B cell (primary cell): ENCODE measurements around the gene IFITM1.

Experiments
- EZH2 ChIP-seq: IDR thresholded peaks from 2 replicates; pipeline ENCODE4 v1.6.1; 2012; ENCODE audit warnings: borderline replicate concordance, low read depth, mild to moderate bottlenecking, moderate library complexity, low read length; ENCODE audit not compliant: insufficient read depth, poor library complexity, severe bottlenecking
- TF ChIP-seq, protein P1 (sequence below): fragments of 200-600 bp; IDR thresholded peaks from one replicate; pipeline ENCODE4 v1.8.0; 2022; ENCODE audit warnings: antibody characterized with exemption, mild to moderate bottlenecking

GRCh38 chr11:298406-299065 lies 15.3 kb upstream of the IFITM1 start:
- TF ChIP-seq EZH2: no peak
- TF ChIP-seq, protein P1, sequence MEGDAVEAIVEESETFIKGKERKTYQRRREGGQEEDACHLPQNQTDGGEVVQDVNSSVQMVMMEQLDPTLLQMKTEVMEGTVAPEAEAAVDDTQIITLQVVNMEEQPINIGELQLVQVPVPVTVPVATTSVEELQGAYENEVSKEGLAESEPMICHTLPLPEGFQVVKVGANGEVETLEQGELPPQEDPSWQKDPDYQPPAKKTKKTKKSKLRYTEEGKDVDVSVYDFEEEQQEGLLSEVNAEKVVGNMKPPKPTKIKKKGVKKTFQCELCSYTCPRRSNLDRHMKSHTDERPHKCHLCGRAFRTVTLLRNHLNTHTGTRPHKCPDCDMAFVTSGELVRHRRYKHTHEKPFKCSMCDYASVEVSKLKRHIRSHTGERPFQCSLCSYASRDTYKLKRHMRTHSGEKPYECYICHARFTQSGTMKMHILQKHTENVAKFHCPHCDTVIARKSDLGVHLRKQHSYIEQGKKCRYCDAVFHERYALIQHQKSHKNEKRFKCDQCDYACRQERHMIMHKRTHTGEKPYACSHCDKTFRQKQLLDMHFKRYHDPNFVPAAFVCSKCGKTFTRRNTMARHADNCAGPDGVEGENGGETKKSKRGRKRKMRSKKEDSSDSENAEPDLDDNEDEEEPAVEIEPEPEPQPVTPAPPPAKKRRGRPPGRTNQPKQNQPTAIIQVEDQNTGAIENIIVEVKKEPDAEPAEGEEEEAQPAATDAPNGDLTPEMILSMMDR: no peak
